WERI-Rb-1 (cell line): Measurements from ENCODE around the gene FGF14.
"Not testable (repeated sequence)": the region's sequence is repeated elsewhere in the genome, so short reads cannot be mapped to it uniquely, and the experiment has no call there.

Experiments
- DNase-seq: peaks from one replicate; pipeline ENCODE4 v3.0.0-alpha.2; 2020
- H3K27ac ChIP-seq: fragments of 250-450 bp; sonication (Bioruptor Pico); 2 replicates; pipeline ENCODE4 v1.5.1; 2020; ENCODE audit warnings: mild to moderate bottlenecking, moderate library complexity
- H3K27me3 ChIP-seq: fragments of 250-450 bp; sonication (Bioruptor Pico); 2 replicates; pipeline ENCODE4 v1.5.1; 2021; ENCODE audit warnings: mild to moderate bottlenecking, low read depth, moderate library complexity; ENCODE audit not compliant: insufficient read depth, severe bottlenecking
- H3K36me3 ChIP-seq: fragments of 250-450 bp; sonication (Bioruptor Pico); 2 replicates; pipeline ENCODE4 v1.5.1; 2020; ENCODE audit warnings: mild to moderate bottlenecking, moderate library complexity
- H3K4me3 ChIP-seq: 2 replicates; pipeline ENCODE4 v1.5.1; 2011; ENCODE audit warnings: low read depth, mild to moderate bottlenecking, control low read depth, low read length
- H3K9me3 ChIP-seq: fragments of 250-450 bp; sonication (Bioruptor Pico); 2 replicates; pipeline ENCODE4 v1.5.1; 2021; ENCODE audit warnings: mild to moderate bottlenecking, moderate library complexity; ENCODE audit not compliant: severe bottlenecking
- CTCF ChIP-seq: IDR thresholded peaks from 2 replicates; pipeline ENCODE4 v1.5.1; 2011; ENCODE audit warnings: low read depth, mild to moderate bottlenecking, control low read depth, inconsistent platforms, low read length

FGF14 gene

GRCh38 chr13:102127153-102127552 is 274.7 kb downstream of the FGF14 start:
- no peaks in the 10 kb centered on the region for H3K36me3 ChIP-seq
- no peaks in the 10 kb centered on the region for H3K27me3 ChIP-seq
- DNase-seq: no peak
- H3K27ac ChIP-seq: no peak overlapping the region
- H3K9me3 ChIP-seq: no peaks in the 10 kb centered on the region
- TF ChIP-seq CTCF: no peak
- no peak overlapping the region for H3K4me3 ChIP-seq

DNA sequence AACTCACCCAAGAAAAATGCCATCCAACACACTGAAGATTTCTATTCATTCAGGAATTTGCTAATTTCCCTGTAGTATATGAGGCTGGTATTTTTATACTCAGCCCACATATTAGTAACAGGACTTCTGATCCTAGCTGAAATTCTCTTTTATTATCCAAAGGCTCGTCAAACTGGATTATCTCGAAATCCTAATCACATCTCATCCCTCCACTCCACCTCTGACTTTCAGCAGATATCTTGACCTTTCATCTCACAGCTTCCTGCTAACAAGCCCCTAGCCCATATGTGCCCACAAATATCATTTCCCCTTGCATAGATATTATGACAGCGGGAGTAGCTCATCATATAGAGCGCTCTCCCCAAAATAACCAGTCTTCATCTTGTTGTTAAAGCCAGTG is 279.7 kb downstream of the FGF14 start:
- no peaks in the 10 kb centered on the region for H3K27me3 ChIP-seq
- no peak for TF ChIP-seq CTCF
- H3K36me3 ChIP-seq: no peaks in the 10 kb centered on the region

DNA sequence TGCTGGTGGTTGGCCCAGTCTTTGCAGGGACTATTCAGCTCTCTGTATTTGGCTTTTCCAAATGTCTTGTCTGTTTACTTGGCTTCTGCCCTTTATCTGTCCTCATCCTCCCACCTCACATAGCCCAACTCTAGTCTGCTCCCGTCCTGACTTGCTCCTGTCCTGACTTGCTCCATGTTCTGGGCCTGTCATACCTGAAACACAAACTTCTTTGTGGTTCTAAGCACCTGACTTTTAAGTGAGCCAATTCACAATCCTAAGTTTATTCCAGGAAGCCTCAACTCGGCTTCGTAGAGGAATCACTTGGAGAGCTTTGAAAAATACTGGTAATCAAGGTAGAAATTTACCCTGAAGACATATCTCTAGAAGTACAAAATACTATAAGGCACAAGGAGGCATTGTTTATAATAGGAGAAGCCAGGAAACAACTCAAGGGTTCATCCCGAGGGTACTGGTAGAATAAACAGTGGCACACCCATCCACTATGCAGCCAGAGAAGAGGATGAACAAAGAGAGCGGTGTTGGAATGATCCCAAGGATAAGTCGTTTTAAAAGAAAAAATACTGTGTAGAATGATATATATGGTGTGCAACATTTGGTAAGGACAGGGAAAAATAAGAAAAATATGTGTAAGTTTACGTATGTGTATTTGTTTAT is 284.5 kb downstream of the FGF14 start:
- H3K36me3 ChIP-seq: no peaks in the 10 kb centered on the region
- TF ChIP-seq CTCF: no peak
- no peak for DNase-seq
- H3K4me3 ChIP-seq: no peak overlapping the region
- H3K27me3 ChIP-seq: no peaks in the 10 kb centered on the region
- no peaks in the 10 kb centered on the region for H3K9me3 ChIP-seq
- no peak overlapping the region for H3K27ac ChIP-seq

More for the DNA sequence above, 279.7 kb downstream of the FGF14 start:
- Histone ChIP-seq H3K27ac (no peak overlapping the region), H3K4me3 (no peak overlapping the region), H3K9me3 (no peaks in the 10 kb centered on the region)
- DNase-seq: no peak

- H3K4me3 ChIP-seq: no peak overlapping the region
- DNase-seq: no peak
- H3K36me3 ChIP-seq: no peaks in the 10 kb centered on the region
- TF ChIP-seq CTCF: no peak
- H3K27ac ChIP-seq: no peak overlapping the region
- H3K9me3 ChIP-seq: no peaks in the 10 kb centered on the region
- no peaks in the 10 kb centered on the region for H3K27me3 ChIP-seq
These were observed 298.4 kb downstream of the FGF14 start for GRCh38 chr13:102103469-102103868.

GRCh38 chr13:102100234-102100633 is 301.6 kb downstream of the FGF14 start:
- Histone ChIP-seq H3K9me3 (no peaks in the 10 kb centered on the region), H3K36me3 (no peaks in the 10 kb centered on the region), H3K27ac (no peak overlapping the region), H3K27me3 (no peaks in the 10 kb centered on the region), H3K4me3 (no peak overlapping the region)
- no peak for TF ChIP-seq CTCF
- no peak for DNase-seq

DNA sequence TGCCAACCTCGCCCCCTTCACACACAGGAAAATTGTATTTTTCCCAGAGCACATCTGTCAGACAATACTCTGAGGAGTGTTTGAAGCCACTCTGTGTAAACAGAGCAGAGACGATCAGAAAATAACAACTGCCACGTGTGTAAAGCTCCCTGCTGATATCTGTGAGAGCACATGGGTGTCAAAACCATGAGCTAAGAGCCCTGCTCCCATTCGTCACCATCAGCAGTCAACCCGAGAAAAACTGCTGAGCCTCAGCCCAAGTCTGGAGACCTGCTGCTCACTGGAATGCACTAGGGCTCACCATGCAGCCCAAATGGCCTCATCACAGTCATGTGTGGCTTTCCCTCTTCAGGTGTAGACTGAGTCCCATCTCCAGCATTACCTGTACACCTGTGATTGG is 304.1 kb downstream of the FGF14 start:
- no peak for TF ChIP-seq CTCF
- H3K27me3 ChIP-seq: no peaks in the 10 kb centered on the region
- DNase-seq: no peak
- no peak overlapping the region for H3K27ac ChIP-seq
- no peaks in the 10 kb centered on the region for H3K36me3 ChIP-seq
- no peak overlapping the region for H3K4me3 ChIP-seq
- H3K9me3 ChIP-seq: no peaks in the 10 kb centered on the region

GRCh38 chr13:102093288-102093687 is 308.6 kb downstream of the FGF14 start:
- not testable (repeated sequence) for H3K4me3 ChIP-seq, H3K27ac ChIP-seq, H3K36me3 ChIP-seq, H3K27me3 ChIP-seq, DNase-seq, H3K9me3 ChIP-seq
